ENCODE results near the gene DGCR2. TPM values are rescaled to one million over a fixed set of nuclear protein-coding genes. Genes with fewer than 3 reads are reported as not detected.

The DGCR2 gene
- total and polyA plus RNA-seq, 2 experiments from 2014 or later = 25.6 to 42.7 TPM

DNA sequence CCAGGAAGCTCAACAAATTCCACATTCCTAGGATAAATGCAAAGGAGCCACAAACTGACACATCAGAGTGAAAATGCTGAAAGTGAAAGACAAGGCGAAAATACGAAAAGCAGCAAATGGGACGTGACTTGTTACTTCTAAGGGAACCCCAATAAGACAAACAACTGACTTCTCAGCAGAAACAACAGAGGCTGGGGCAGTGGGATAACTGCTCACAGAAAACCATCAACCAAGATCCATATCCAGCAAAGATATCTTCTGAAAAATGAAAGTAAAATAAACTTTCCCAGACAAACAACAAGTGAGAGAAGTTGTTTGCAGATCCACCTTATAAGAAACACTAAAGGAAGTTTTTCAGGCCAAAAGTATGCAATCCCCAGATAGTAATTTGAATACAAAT, 72.1 kb downstream of the DGCR2 start:
- Histone ChIP-seq H3K9me3 (ENCODE audit: low read depth) (no peaks in the 10 kb centered on the region), H3K36me3 (ENCODE audit: low read depth) (peaks cover 24% of the 10 kb centered on the region), H3K9ac (no peak overlapping the region), H2AFZ (no peak overlapping the region), H3K79me2 (ENCODE audit: insufficient read depth) (0 out of 2 replicates have a peak, but pooled peaks cover 9% of the 10 kb centered on the region), H3F3A (ENCODE audit: insufficient read depth) (no peaks in the 10 kb centered on the region; the same call in 1 of the 2 replicates), H3K4me2 (ENCODE audit: unreplicated experiment) (no peak overlapping the region), H4K20me1 (ENCODE audit: insufficient read depth) (0 out of 2 replicates have a peak, but pooled peaks cover 5% of the 10 kb centered on the region), H3K4me3 (no peak overlapping the region), H3K27ac (no peak overlapping the region), H3K9me2 (ENCODE audit: insufficient read depth) (no peaks in the 10 kb centered on the region), H3K4me1 (ENCODE audit: insufficient read depth) (no peaks in the 10 kb centered on the region), H3K27me3 (replicated peaks; ENCODE audit: insufficient read depth) (no peaks in the 10 kb centered on the region)
- WGBS, 2 experiments (ENCODE audit: low coverage in 1 of 2, low lambda C conversion rate in 2 of 2, missing lambda C conversion rate in 2 of 2) = 95 to 98% methylated on average over 3 of the region's 3 CpGs
- no peak for DNase-seq
- TF ChIP-seq EZH2phosphoT487 (IDR thresholded peaks at IDR 0.05; ENCODE audit: insufficient read depth, low read depth) (no peak), EZH2 (IDR thresholded peaks at IDR 0.05; ENCODE audit: insufficient read depth, poor library complexity, severe bottlenecking) (no peak)
- in situ Hi-C loops (cut with MboI) = no loop called here

DNA sequence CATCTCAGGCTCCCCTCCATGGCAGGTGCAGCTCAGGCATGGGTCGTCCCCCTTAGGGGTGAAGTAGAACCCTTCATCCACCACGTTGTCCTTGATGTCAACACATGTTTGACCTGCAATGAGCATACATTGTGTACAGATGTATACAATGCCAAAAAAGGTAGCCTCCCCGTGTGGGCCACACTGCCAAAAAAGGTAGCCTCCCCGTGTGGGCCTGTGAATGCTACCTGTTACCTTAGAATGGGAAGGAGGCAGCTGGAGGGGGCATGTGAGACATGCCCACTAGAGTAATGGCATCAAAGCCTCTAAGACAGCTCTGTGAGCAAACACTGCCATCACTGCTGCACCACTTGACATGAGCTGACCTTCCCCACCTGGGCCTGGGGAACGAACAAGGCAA, 73.7 kb downstream of the DGCR2 start:
- peaks cover 24% of the 10 kb centered on the region; the same call in 1 of the 2 replicates for H3K36me3 ChIP-seq (ENCODE audit: low read depth)

DNA sequence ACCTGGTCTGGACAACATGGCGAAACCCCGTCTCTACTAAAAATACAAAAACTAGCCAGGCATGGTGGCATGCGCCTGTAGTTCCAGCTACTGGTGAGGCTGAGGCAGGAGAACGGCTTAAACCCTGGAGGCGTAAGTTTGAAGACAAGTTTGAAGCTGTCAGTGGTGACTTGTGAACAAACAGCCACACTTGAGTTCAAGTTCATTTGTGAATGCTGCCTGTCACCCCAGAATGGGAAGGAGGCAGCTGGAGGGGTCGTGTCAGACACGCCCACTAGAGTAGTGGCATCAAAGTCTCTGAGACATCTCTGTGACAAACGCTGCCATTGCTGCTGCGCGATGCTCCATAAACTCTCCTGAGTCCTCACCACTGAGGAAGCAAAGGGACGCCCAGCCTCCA, 74.2 kb downstream of the DGCR2 start:
- H3F3A ChIP-seq (ENCODE audit: insufficient read depth) = no peaks in the 10 kb centered on the region; the same call in 1 of the 2 replicates
- in situ Hi-C loops (cut with MboI) = no loop called here
- peaks cover 24% of the 10 kb centered on the region; the same call in 1 of the 2 replicates for H3K36me3 ChIP-seq (ENCODE audit: low read depth)
- 97 to 99% methylated on average over 11 of the region's 11 CpGs for WGBS, 2 experiments (ENCODE audit: low coverage in 1 of 2, low lambda C conversion rate in 2 of 2, missing lambda C conversion rate in 2 of 2)
- no peaks in the 10 kb centered on the region for H3K9me2 ChIP-seq (ENCODE audit: insufficient read depth)
- H3K4me2 ChIP-seq (ENCODE audit: unreplicated experiment) = no peak overlapping the region
- no peak for DNase-seq
- H3K27ac ChIP-seq = no peak overlapping the region
- peaks cover 12% of the 10 kb centered on the region for H3K4me1 ChIP-seq (ENCODE audit: insufficient read depth)
- no peaks in the 10 kb centered on the region for H4K20me1 ChIP-seq (ENCODE audit: insufficient read depth)
- no peak for TF ChIP-seq EZH2phosphoT487 (IDR thresholded peaks at IDR 0.05; ENCODE audit: insufficient read depth, low read depth)
- TF ChIP-seq EZH2 (IDR thresholded peaks at IDR 0.05; ENCODE audit: insufficient read depth, poor library complexity, severe bottlenecking) = no peak
- no peak overlapping the region for H3K9ac ChIP-seq
- H3K9me3 ChIP-seq (ENCODE audit: low read depth) = no peaks in the 10 kb centered on the region
- no peak overlapping the region for H2AFZ ChIP-seq
- H3K4me3 ChIP-seq = no peak overlapping the region
- H3K27me3 ChIP-seq (replicated peaks; ENCODE audit: insufficient read depth) = no peaks in the 10 kb centered on the region
- H3K79me2 ChIP-seq (ENCODE audit: insufficient read depth) = 0 out of 2 replicates have a peak, but pooled peaks cover 3% of the 10 kb centered on the region

More for the DNA sequence above, 73.7 kb downstream of the DGCR2 start:
- Histone ChIP-seq H3K79me2 (ENCODE audit: insufficient read depth) (0 out of 2 replicates have a peak, but pooled peaks cover 8% of the 10 kb centered on the region), H3K27ac (no peak overlapping the region), H3K4me2 (ENCODE audit: unreplicated experiment) (no peak overlapping the region), H3K9me2 (ENCODE audit: insufficient read depth) (no peaks in the 10 kb centered on the region), H3K9me3 (ENCODE audit: low read depth) (no peaks in the 10 kb centered on the region), H3K4me1 (ENCODE audit: insufficient read depth) (peaks cover 9% of the 10 kb centered on the region), H3K4me3 (no peak overlapping the region), H4K20me1 (ENCODE audit: insufficient read depth) (0 out of 2 replicates have a peak, but pooled peaks cover 2% of the 10 kb centered on the region), H3F3A (ENCODE audit: insufficient read depth) (no peaks in the 10 kb centered on the region; the same call in 1 of the 2 replicates), H3K9ac (no peak overlapping the region), H3K27me3 (replicated peaks; ENCODE audit: insufficient read depth) (no peaks in the 10 kb centered on the region), H2AFZ (no peak overlapping the region)
- in situ Hi-C loops (cut with MboI) = no loop called here
- TF ChIP-seq EZH2phosphoT487 (IDR thresholded peaks at IDR 0.05; ENCODE audit: insufficient read depth, low read depth) (no peak), EZH2 (IDR thresholded peaks at IDR 0.05; ENCODE audit: insufficient read depth, poor library complexity, severe bottlenecking) (no peak)
- DNase-seq = no peak
- WGBS, 2 experiments (ENCODE audit: low coverage in 1 of 2, low lambda C conversion rate in 2 of 2, missing lambda C conversion rate in 2 of 2) = 95 to 98% methylated on average over 5 of the region's 5 CpGs

DNA sequence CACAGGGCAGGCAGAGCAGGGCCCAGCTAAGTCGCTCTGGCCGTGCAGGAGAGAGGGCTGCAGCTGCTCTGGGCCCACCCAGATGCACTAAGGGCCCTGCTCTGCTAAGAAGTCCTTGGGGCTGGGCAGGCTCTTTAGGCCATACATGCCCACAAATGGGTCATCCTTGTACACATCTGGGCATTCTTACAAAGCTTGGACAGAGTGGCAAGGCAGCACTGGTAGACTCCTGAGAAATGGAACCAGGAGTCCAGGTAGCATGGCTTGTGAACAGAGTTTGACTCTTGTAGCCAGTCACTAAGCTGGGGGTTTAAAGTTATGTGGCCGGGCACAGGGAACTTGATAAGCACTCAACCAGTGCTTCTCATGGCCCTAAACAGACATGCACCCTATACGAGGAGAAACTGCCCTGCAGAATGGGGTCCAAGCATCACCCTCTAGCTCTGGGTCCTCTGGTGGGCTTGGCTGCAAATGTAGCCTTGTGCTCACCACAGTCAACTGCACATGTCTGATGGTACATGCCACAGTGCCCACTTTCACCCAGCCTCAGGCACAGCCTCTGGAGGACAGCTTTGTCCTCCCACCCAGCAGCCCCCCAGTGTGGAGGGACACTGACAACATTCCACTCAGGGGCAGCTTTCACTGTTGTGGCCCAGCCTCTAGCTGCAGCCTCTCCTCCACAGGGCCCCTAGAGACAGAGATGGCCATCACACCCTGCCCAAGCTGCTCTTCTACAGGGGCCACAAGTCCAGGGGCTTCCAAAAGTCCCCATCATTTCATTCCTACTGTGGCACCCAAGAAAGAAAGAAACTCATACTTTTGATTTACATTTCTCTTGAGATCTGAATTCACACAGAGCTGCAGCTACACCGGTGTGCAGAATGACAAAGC, 75.2 kb downstream of the DGCR2 start:
- peaks cover 24% of the 10 kb centered on the region; the same call in 1 of the 2 replicates for H3K36me3 ChIP-seq (ENCODE audit: low read depth)
- no peak for DNase-seq
- WGBS, 2 experiments (ENCODE audit: low coverage in 1 of 2, low lambda C conversion rate in 2 of 2, missing lambda C conversion rate in 2 of 2) = 93 to 100% methylated on average over 5 of the region's 5 CpGs

More for the DNA sequence above, 75.2 kb downstream of the DGCR2 start:
- no peak overlapping the region for H3K4me2 ChIP-seq (ENCODE audit: unreplicated experiment)
- no peak overlapping the region for H3K27ac ChIP-seq
- no peak overlapping the region for H3K9ac ChIP-seq
- no peaks in the 10 kb centered on the region for H4K20me1 ChIP-seq (ENCODE audit: insufficient read depth)
- TF ChIP-seq EZH2phosphoT487 (IDR thresholded peaks at IDR 0.05; ENCODE audit: insufficient read depth, low read depth) (no peak), EZH2 (IDR thresholded peaks at IDR 0.05; ENCODE audit: insufficient read depth, poor library complexity, severe bottlenecking) (no peak)
- no peak overlapping the region for H2AFZ ChIP-seq
- no peaks in the 10 kb centered on the region for H3K9me2 ChIP-seq (ENCODE audit: insufficient read depth)
- in situ Hi-C loops (cut with MboI) = no loop called here
- H3K79me2 ChIP-seq (ENCODE audit: insufficient read depth) = no peaks in the 10 kb centered on the region
- H3K4me3 ChIP-seq = no peak overlapping the region
- peaks cover 12% of the 10 kb centered on the region for H3K4me1 ChIP-seq (ENCODE audit: insufficient read depth)
- H3F3A ChIP-seq (ENCODE audit: insufficient read depth) = no peaks in the 10 kb centered on the region; the same call in 1 of the 2 replicates
- no peaks in the 10 kb centered on the region for H3K27me3 ChIP-seq (replicated peaks; ENCODE audit: insufficient read depth)
- H3K9me3 ChIP-seq (ENCODE audit: low read depth) = no peaks in the 10 kb centered on the region

Data from GM23248 (cell line).